ENCODE measurements around the gene CCDC57. TPM values are rescaled to one million over a fixed set of nuclear protein-coding genes. Genes with fewer than 3 reads are reported as not detected.

CCDC57 gene
- total and polyA plus RNA-seq, 9 of the 15 experiments (the other 6 are each of a cell fraction or from before 2014, with no cell fraction given): 0.83 to 36.2 (median 13.6) TPM

- peak; percentile 66 for TF ChIP-seq RBFOX2 (IDR thresholded peaks at IDR 0.05; ENCODE audit: low read depth, low read length)
- no peak for TF ChIP-seq ZNF586 (CRISPR knock-in tag; conservative IDR thresholded peaks at IDR 0.05)
- TF ChIP-seq HIVEP1 (CRISPR knock-in tag; IDR thresholded peaks at IDR 0.05): no peak
- TF ChIP-seq, protein P1, sequence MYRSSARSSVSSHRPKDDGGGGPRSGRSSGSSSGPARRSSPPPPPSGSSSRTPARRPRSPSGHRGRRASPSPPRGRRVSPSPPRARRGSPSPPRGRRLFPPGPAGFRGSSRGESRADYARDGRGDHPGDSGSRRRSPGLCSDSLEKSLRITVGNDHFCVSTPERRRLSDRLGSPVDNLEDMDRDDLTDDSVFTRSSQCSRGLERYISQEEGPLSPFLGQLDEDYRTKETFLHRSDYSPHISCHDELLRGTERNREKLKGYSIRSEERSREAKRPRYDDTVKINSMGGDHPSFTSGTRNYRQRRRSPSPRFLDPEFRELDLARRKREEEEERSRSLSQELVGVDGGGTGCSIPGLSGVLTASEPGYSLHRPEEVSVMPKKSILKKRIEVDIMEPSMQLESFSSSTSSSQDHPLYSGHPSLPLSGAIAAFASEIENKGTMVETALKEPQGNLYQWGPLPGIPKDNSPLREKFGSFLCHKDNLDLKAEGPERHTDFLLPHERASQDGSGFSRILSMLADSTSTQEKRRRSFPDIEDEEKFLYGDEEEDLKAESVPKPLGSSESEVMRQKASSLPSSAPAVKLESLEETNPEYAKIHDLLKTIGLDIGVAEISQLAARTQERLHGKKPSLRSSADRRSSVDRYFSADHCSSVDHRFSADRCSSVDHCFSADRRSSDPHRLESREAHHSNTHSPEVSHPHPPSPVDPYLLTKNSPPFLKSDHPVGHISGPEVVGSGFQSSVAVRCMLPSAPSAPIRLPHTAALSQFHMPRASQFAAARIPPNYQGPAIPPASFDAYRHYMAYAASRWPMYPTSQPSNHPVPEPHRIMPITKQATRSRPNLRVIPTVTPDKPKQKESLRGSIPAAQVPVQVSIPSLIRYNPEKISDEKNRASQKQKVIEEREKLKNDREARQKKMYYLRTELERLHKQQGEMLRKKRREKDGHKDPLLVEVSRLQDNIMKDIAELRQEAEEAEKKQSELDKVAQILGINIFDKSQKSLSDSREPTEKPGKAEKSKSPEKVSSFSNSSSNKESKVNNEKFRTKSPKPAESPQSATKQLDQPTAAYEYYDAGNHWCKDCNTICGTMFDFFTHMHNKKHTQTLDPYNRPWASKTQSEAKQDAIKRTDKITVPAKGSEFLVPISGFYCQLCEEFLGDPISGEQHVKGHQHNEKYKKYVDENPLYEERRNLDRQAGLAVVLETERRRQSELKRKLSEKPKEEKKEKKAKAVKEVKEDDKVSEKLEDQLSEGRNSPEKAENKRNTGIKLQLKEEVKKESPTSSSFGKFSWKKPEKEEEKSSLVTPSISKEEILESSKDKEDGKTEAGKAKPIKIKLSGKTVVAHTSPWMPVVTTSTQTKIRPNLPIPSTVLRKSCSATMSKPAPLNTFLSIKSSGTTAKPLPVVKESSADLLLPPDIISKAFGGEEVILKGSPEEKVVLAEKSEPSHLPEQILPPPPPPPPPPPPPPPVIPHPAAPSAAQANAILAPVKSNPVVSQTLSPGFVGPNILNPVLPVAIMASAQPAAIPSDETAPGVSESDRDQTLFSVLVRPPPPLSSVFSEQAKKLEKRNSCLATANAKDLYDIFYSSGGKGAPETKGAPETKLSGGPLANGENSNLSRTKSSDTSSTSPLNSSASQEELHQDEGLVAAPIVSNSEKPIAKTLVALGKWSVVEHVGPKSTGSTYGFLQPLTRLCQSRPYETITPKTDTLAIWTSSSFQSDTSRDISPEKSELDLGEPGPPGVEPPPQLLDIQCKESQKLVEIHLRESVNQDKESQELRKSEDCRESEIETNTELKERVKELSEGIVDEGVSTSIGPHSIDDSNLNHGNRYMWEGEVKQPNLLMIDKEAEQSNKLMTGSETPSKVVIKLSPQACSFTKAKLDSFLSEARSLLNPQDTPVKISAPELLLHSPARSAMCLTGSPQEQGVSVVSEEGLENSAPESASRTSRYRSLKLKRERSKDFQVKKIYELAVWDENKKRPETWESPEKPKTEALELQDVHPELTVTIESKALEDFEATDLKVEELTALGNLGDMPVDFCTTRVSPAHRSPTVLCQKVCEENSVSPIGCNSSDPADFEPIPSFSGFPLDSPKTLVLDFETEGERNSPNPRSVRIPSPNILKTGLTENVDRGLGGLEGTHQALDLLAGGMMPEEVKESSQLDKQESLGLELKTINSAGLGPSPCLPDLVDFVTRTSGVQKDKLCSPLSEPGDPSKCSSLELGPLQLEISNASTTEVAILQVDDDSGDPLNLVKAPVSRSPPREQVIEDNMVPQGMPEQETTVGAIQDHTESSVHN (IDR thresholded peaks at IDR 0.05; ENCODE audit: borderline replicate concordance in 1 of 2, low read depth in 1 of 2): no peak
- TF ChIP-seq ZNF408 (CRISPR knock-in tag; IDR thresholded peaks at IDR 0.05; ENCODE audit: low read depth): no peak
- no peak for TF ChIP-seq DEAF1 (CRISPR knock-in tag; IDR thresholded peaks at IDR 0.05)
- TF ChIP-seq ETV5 (CRISPR knock-in tag; IDR thresholded peaks at IDR 0.05; ENCODE audit: low read depth): no peak
- no peak for TF ChIP-seq NR4A1 (CRISPR knock-in tag; IDR thresholded peaks at IDR 0.05)
- TF ChIP-seq NR4A1 (tag; IDR thresholded peaks at IDR 0.05): no peak
- no peak for TF ChIP-seq FOXP4 (CRISPR knock-in tag; IDR thresholded peaks at IDR 0.05; ENCODE audit: borderline replicate concordance)
- no peak for TF ChIP-seq NFIC (IDR thresholded peaks at IDR 0.05)
- TF ChIP-seq, protein P2, sequence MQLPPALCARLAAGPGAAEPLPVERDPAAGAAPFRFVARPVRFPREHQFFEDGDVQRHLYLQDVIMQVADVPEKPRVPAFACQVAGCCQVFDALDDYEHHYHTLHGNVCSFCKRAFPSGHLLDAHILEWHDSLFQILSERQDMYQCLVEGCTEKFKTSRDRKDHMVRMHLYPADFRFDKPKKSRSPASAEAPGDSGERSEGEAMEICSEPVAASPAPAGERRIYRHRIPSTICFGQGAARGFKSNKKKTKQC (CRISPR knock-in tag; IDR thresholded peaks at IDR 0.05): no peak
- TF ChIP-seq RBM22 (IDR thresholded peaks at IDR 0.05; ENCODE audit: low read depth, low read length, poor library complexity, severe bottlenecking): no peak
- TF ChIP-seq RBM25 (IDR thresholded peaks at IDR 0.05; ENCODE audit: low read depth, low read length, severe bottlenecking): no peak
These were observed 134.9 kb downstream of the CCDC57 start (continued) for GRCh38 chr17:82077617-82078358.
